ENCODE measurements around the gene GAS1. TPM values are rescaled to one million over a fixed set of nuclear protein-coding genes. Genes with fewer than 3 reads are reported as not detected.

GAS1 gene
- total and polyA plus RNA-seq, 2 of the 4 experiments (the other 2 are of a cell fraction): 1.8 to 2.2 TPM

DNA sequence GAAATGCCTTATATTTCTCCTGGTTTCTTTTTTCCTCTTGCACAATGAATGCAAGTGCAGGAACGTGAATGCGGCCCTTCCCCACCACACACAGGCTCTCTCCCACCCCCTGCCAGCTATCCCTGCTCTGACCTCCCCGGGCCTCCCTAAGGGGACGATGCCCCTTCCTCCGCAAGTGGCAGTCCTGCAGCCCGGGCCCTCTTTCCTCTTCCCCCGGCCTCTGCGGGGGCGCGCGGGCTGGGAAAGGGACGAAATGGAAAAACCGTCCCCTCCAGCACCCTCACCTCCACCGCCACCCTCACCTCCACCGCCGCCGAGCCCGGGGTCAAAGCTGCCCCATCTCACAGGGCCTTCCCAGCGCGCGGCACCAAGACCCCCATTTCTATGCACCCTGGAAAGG, 44.7 kb downstream of the GAS1 start:
- Histone ChIP-seq H2BK20ac (ENCODE audit: low read depth, low read length) (no peak overlapping the region), H2AK5ac (ENCODE audit: low read depth, low read length) (no peak overlapping the region), H2BK120ac (ENCODE audit: low read depth, low read length) (no peak overlapping the region), H3K23ac (ENCODE audit: low read depth, low read length) (no peak overlapping the region), H2BK15ac (ENCODE audit: low read depth, low read length) (no peak overlapping the region), H4K91ac (ENCODE audit: insufficient read depth, low read depth, low read length) (no peak overlapping the region), H3K18ac (ENCODE audit: low read depth, low read length) (no peak overlapping the region), H2AK9ac (replicated peaks; ENCODE audit: low read depth, low read length, poor library complexity) (no peak overlapping the region), H4K8ac (ENCODE audit: low read depth in 2 of 2, low read length in 2 of 2) (no peak overlapping the region), H3K9me3 (ENCODE audit: control insufficient read depth, insufficient read depth, low read length) (no peaks in the 10 kb centered on the region), H3K36me3 (ENCODE audit: control insufficient read depth, insufficient read depth, low read length) (no peaks in the 10 kb centered on the region), H3K9ac (ENCODE audit: low read depth, low read length) (no peak overlapping the region), H4K5ac (ENCODE audit: low read depth, low read length) (no peak overlapping the region), H2BK5ac (ENCODE audit: low read depth, low read length, poor library complexity, severe bottlenecking) (no peak overlapping the region), H3K9me1 (ENCODE audit: insufficient read depth, low read length) (no peaks in the 10 kb centered on the region), H3K79me1 (ENCODE audit: low read depth in 1 of 2, low read length in 2 of 2) (no peaks in the 10 kb centered on the region), H3K4ac (ENCODE audit: low read depth, low read length) (no peak overlapping the region), H4K20me1 (ENCODE audit: insufficient read depth, low read length) (no peaks in the 10 kb centered on the region), H3K27ac (ENCODE audit: insufficient read depth, low read length) (no peak overlapping the region), H3K14ac (replicated peaks; ENCODE audit: low read depth, low read length) (no peak overlapping the region), H3K27me3 (ENCODE audit: control insufficient read depth, insufficient read depth, low read length) (peaks cover 14% of the 10 kb centered on the region), H3K4me2 (ENCODE audit: low read depth, low read length) (no peak overlapping the region), H3K56ac (ENCODE audit: extremely low read depth, insufficient read depth, low read length) (no peak overlapping the region), H2AFZ (replicated peaks; ENCODE audit: low read length, poor library complexity) (no peak overlapping the region), H3K4me3 (ENCODE audit: insufficient read depth, low read depth, low read length) (no peak overlapping the region), H3K4me1 (ENCODE audit: control insufficient read depth, insufficient read depth, low read length) (peaks cover 6% of the 10 kb centered on the region; the same call in 1 of the 2 replicates)
- ChIA-PET CTCF (no interaction called here), POLR2A (ENCODE audit: unreplicated experiment) (no interaction called here)
- in situ Hi-C loops (cut with MboI; ENCODE audit: low sequenced_read_pairs): no loop called here
- DNase-seq (no peak), ATAC-seq (ENCODE audit: low read depth) (no peak)
- intact Hi-C loops (cut with micrococcal nuclease): no loop called here
- no peak for TF ChIP-seq RFX5 (IDR thresholded peaks at IDR 0.05; ENCODE audit: low read depth, low read length)
- no peak for TF ChIP-seq FOS (IDR thresholded peaks at IDR 0.05; ENCODE audit: low read depth, low read length)
- TF ChIP-seq NFE2L2 (IDR thresholded peaks at IDR 0.05; ENCODE audit: low read depth, low read length): no peak
- TF ChIP-seq, protein P1, sequence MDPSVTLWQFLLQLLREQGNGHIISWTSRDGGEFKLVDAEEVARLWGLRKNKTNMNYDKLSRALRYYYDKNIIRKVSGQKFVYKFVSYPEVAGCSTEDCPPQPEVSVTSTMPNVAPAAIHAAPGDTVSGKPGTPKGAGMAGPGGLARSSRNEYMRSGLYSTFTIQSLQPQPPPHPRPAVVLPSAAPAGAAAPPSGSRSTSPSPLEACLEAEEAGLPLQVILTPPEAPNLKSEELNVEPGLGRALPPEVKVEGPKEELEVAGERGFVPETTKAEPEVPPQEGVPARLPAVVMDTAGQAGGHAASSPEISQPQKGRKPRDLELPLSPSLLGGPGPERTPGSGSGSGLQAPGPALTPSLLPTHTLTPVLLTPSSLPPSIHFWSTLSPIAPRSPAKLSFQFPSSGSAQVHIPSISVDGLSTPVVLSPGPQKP (IDR thresholded peaks at IDR 0.05; ENCODE audit: borderline replicate concordance, low read depth, low read length): no peak
- TF ChIP-seq MAFK (IDR thresholded peaks at IDR 0.05; ENCODE audit: low read depth, low read length): no peak
- no peak for TF ChIP-seq USF2 (IDR thresholded peaks at IDR 0.05; ENCODE audit: low read depth, low read length)
- no peak for TF ChIP-seq SMC3 (IDR thresholded peaks at IDR 0.05; ENCODE audit: low read depth, low read length)
- TF ChIP-seq POLR2A (IDR thresholded peaks at IDR 0.05; ENCODE audit: low read depth, low read length): no peak
- no peak for TF ChIP-seq MAZ (IDR thresholded peaks at IDR 0.05; ENCODE audit: borderline replicate concordance, low read depth, low read length)
- no peak for TF ChIP-seq MXI1 (IDR thresholded peaks at IDR 0.05; ENCODE audit: borderline replicate concordance, low read depth, low read length)
- TF ChIP-seq CEBPB (IDR thresholded peaks at IDR 0.05; ENCODE audit: low read depth, low read length): no peak
- no peak for TF ChIP-seq RCOR1 (IDR thresholded peaks at IDR 0.05; ENCODE audit: insufficient replicate concordance, low read length)
- no peak for TF ChIP-seq RAD21 (IDR thresholded peaks at IDR 0.05; ENCODE audit: low read length)
- no peak for TF ChIP-seq BHLHE40 (IDR thresholded peaks at IDR 0.05; ENCODE audit: low read depth, low read length)
- TF ChIP-seq CHD1 (IDR thresholded peaks at IDR 0.05; ENCODE audit: low read depth, low read length): no peak
- TF ChIP-seq CTCF (conservative IDR thresholded peaks at IDR 0.05; ENCODE audit: low read depth, low read length): no peak
- 62% methylated on average over 2 of the region's 21 CpGs; no CpG with 5 or more reads in 1 of the 2 experiments for WGBS, 2 experiments (ENCODE audit: extremely low coverage in 2 of 2, insufficient read length in 1 of 2)
- no TSS peak for BruUV-seq (replicated peaks)
- dilution Hi-C loops (cut with HindIII; ENCODE audit: low sequenced_read_pairs, unreplicated experiment): no loop called here

All from IMR-90 (cell line).